Aorta (tissue), 5 donors: ENCODE data around the gene POPDC3. TPM values are rescaled to one million over a fixed set of nuclear protein-coding genes. Genes with fewer than 3 reads are reported as not detected.

Source experiments
- ATAC-seq: fragments of 200-7000 bp; cut with Tn5 transposase; one replicate; pipeline ENCODE4 v1.9.1; 2022; ENCODE audit warnings: moderate library complexity; ENCODE audit not compliant: low FRiP score
- DNase-seq, 2 donors: peaks; one replicate each; pipeline ENCODE4 v3.0.0-alpha.2; 2020
- H3K27ac ChIP-seq, 2 donors: one replicate each; pipeline ENCODE4 v1.5.1; 2013; ENCODE audit warnings: low read length in 2 of 2, mild to moderate bottlenecking in 2 of 2, moderate library complexity in 2 of 2, control low read depth in 1 of 2, inconsistent platforms in 1 of 2, low read depth in 1 of 2
- H3K27me3 ChIP-seq, 2 donors: one replicate each; pipeline ENCODE4 v1.6.1; 2013; ENCODE audit warnings: control low read depth in 1 of 2, low read length in 1 of 2, mild to moderate bottlenecking in 1 of 2, moderate library complexity in 1 of 2; ENCODE audit not compliant: insufficient read depth in 2 of 2, control insufficient read depth in 1 of 2
- H3K36me3 ChIP-seq, 2 donors: one replicate each; pipeline ENCODE4 v1.6.1; 2013; ENCODE audit warnings: control low read depth in 1 of 2, low read length in 1 of 2, mild to moderate bottlenecking in 1 of 2; ENCODE audit not compliant: insufficient read depth in 2 of 2, control insufficient read depth in 1 of 2
- H3K4me1 ChIP-seq, 2 donors: one replicate each; pipeline ENCODE4 v1.6.1; 2013; ENCODE audit warnings: low read length in 2 of 2, control low read depth in 1 of 2, mild to moderate bottlenecking in 1 of 2, moderate library complexity in 1 of 2; ENCODE audit not compliant: insufficient read depth in 2 of 2, control insufficient read depth in 1 of 2
- H3K4me3 ChIP-seq, 2 donors: one replicate each; pipeline ENCODE4 v1.5.1; 2013; ENCODE audit warnings: low read length in 2 of 2, control low read depth in 1 of 2, mild to moderate bottlenecking in 1 of 2
- H3K9me3 ChIP-seq: one replicate; pipeline ENCODE4 v1.6.1; 2013; ENCODE audit warnings: mild to moderate bottlenecking, low read length; ENCODE audit not compliant: control insufficient read depth
- WGBS, 2 donors: extraction: QIAGEN DNeasy Blood & Tissue Kit; methylation state at CpG; one replicate each; pipeline ENCODE4 v1.1.7; 2013; 5-methylcytosine and 5-hydroxymethylcytosine counted together
- intact Hi-C, 2 donors: fragments of 100-400 bp; cut with DNase I; formaldehyde crosslinking; loops; one replicate each; pipeline versions ENCODE4 v1.14.2 to v1.15.0; 2022
- polyA plus RNA-seq, 2 donors: library from polyadenylated mRNA; stranded (reverse); fragments of 200-250 nt; gene quantifications; one replicate each; pipeline ENCODE4 v1.2.3, GENCODE V29; 2013
- total RNA-seq, 2 donors: library from RNA; stranded (reverse); fragmentation: NEBNext Ultra II Directional; extraction: Animal tissue kit (Norgen Biotek cat#: 25700); gene quantifications; one replicate each; pipeline ENCODE4 v1.2.1, GENCODE V29; 2021
- donor health status: healthy with polysubstance abuse.
- donor health status: Bipolar disorder and iron deficiency.
- donor health status: DM: no; HTN: no; CAD: no.
- donor health status: DM: no; HTN: no; CAD: no.
- donor health status: DM: yes; HTN: yes; CAD: no.

Gene POPDC3
- total and polyA plus RNA-seq, 4 donors, result 0.38 TPM; not detected in 3

- Histone ChIP-seq H3K4me1 (no peaks in the 10 kb centered on the region), H3K36me3 (no peaks in the 10 kb centered on the region), H3K27ac (no peak overlapping the region), H3K9me3 (peaks cover 2% of the 10 kb centered on the region), H3K4me3 (no peak overlapping the region), H3K27me3 (no peaks in the 10 kb centered on the region)
- WGBS, 2 donors, result 87 to 93% methylated on average over 10 of the region's 10 CpGs
- DNase-seq (no peak), ATAC-seq (no peak)
- intact Hi-C loops, result no loop called here
Measured at GRCh38 chr6:105189026-105189820, 9.4 kb upstream of the POPDC3 start.

DNA sequence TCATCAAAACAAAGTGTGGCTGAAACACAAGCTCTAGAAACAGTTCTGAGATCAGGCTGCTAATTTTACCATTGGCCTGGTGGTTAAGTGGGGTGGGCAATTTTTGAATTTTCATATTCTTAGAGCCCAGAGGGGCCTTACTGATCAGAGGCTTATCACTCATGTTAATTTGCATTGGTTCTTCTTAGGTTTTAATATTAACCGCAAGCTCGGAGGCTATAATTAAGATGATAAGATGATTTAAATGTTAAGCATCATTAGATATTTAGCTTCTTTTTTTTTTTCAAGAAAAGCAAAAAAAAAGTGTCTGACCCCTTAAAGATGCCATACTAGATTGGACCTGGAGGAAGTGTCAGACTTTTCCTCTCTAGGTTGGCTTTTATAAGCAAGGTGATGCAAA is 8.4 kb upstream of the POPDC3 start:
- Histone ChIP-seq H3K9me3 (peaks cover 2% of the 10 kb centered on the region), H3K27me3 (no peaks in the 10 kb centered on the region), H3K27ac (no peak overlapping the region), H3K36me3 (no peaks in the 10 kb centered on the region), H3K4me3 (no peak overlapping the region), H3K4me1 (no peaks in the 10 kb centered on the region)
- no peak for DNase-seq
- 98 to 99% methylated on average over 2 of the region's 2 CpGs for WGBS, 2 donors
- no peak for ATAC-seq
- intact Hi-C loops, result no loop called here

DNA sequence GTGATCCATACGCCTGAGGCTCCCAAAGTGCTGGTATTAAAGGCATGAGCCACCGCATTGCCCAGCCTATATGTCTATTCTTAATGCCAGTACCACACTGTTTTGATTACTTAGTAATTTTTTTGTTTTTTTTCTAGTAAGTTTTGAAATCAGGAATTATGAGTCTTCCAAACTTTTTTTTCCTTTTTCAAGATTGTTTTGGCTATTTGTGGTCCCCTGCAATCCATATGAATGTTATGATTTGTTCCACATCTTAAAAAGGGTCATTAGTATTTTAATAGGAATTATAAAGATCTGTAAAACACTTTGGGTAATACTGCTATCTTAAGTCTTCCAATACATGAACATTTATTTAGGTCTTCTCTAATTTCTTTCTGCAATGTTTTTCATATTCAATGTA is 6.8 kb upstream of the POPDC3 start:
- no peak for ATAC-seq
- WGBS, 2 donors, result 88 to 94% methylated on average over 2 of the region's 2 CpGs
- intact Hi-C loops, result no loop called here

DNA sequence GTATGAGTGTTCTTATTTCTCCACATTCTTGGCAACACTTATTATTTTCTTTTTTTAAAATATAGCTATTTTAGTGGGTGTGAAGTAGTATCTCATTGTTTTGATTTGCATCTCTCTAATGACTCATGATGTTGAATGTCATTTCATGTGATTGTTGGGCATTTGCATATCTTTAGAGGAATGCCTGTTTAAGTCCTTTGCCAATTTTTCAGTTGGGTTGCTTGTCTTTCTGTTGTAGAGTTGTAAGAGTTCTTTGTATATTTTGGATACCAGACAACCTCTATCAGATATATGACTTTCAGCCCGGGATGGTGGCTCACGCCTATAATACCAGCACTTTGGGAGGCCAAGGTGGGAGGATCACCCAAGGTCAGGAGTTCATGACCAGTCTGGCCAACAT is 5.1 kb upstream of the POPDC3 start:
- no peaks in the 10 kb centered on the region for H3K4me1 ChIP-seq
- no peak overlapping the region for H3K27ac ChIP-seq
- peaks cover 2% of the 10 kb centered on the region for H3K9me3 ChIP-seq
- WGBS, 2 donors, result 8 to 9% methylated on average over 2 of the region's 2 CpGs
- H3K36me3 ChIP-seq, result no peaks in the 10 kb centered on the region
- DNase-seq (no peak), ATAC-seq (no peak)
- no peak overlapping the region for H3K4me3 ChIP-seq
- intact Hi-C loops, result no loop called here
- H3K27me3 ChIP-seq, result no peaks in the 10 kb centered on the region

More for the DNA sequence above, 6.8 kb upstream of the POPDC3 start:
- no peak overlapping the region for H3K27ac ChIP-seq
- DNase-seq, result no peak
- H3K4me1 ChIP-seq, result no peaks in the 10 kb centered on the region
- H3K27me3 ChIP-seq, result no peaks in the 10 kb centered on the region
- no peaks in the 10 kb centered on the region for H3K36me3 ChIP-seq
- H3K9me3 ChIP-seq, result peaks cover 2% of the 10 kb centered on the region
- H3K4me3 ChIP-seq, result no peak overlapping the region

DNA sequence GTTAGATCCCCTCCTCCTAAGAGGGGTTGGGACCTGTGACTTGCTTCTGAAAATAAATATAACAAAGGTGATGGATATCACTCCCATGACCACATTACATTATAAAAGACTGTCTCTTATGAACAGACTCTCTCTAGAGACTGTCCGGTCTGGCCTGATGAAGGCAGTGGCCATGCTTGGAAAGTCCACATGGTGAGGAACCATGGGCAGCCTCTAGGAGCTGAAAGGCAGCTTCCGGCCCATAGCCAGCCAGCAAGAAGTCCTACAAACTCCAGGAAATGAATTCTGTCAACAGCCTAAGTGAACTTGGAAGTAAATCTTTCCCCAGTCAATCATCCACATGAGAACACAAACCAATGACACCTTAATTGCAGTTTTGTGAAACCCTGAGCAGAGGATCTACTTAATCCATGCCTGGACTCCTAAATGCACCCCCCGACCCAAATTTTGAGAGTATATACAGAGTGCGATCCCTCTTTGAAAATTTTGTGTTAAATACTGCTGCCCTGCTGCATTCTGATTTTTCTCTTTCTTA is 2.2 kb upstream of the POPDC3 start:
- WGBS, 2 donors, result 82 to 87% methylated on average over 4 of the region's 4 CpGs
- Histone ChIP-seq H3K4me1 (no peaks in the 10 kb centered on the region), H3K9me3 (no peaks in the 10 kb centered on the region), H3K36me3 (no peaks in the 10 kb centered on the region), H3K27me3 (no peaks in the 10 kb centered on the region), H3K27ac (no peak overlapping the region), H3K4me3 (no peak overlapping the region)
- intact Hi-C loops, result no loop called here
- no peak for DNase-seq
- ATAC-seq, result no peak

- 70 to 71% methylated on average over 5 of the region's 5 CpGs for WGBS, 2 donors
- no peak overlapping the region for H3K4me3 ChIP-seq
- DNase-seq, result no peak
- no peaks in the 10 kb centered on the region for H3K27me3 ChIP-seq
- no peaks in the 10 kb centered on the region for H3K9me3 ChIP-seq
- H3K4me1 ChIP-seq, result no peaks in the 10 kb centered on the region
- no peaks in the 10 kb centered on the region for H3K36me3 ChIP-seq
- no peak overlapping the region for H3K27ac ChIP-seq
- intact Hi-C loops, result no loop called here
- no peak for ATAC-seq
Measured at GRCh38 chr6:105178636-105179035, 1.2 kb downstream of the POPDC3 start.

- WGBS, 2 donors, result 63 to 65% methylated on average over 1 of the region's 1 CpG
- no peak overlapping the region for H3K4me3 ChIP-seq
- no peak overlapping the region for H3K27ac ChIP-seq
- H3K9me3 ChIP-seq, result no peaks in the 10 kb centered on the region
- no peaks in the 10 kb centered on the region for H3K27me3 ChIP-seq
- no peaks in the 10 kb centered on the region for H3K36me3 ChIP-seq
- DNase-seq, result no peak
- no peaks in the 10 kb centered on the region for H3K4me1 ChIP-seq
- no peak for ATAC-seq
- intact Hi-C loops, result no loop called here
Measured at GRCh38 chr6:105178110-105178509, 1.7 kb downstream of the POPDC3 start.

- Histone ChIP-seq H3K4me1 (no peaks in the 10 kb centered on the region), H3K27ac (no peak overlapping the region), H3K36me3 (no peaks in the 10 kb centered on the region), H3K27me3 (no peaks in the 10 kb centered on the region), H3K9me3 (no peaks in the 10 kb centered on the region), H3K4me3 (no peak overlapping the region)
- intact Hi-C loops, result no loop called here
- ATAC-seq, result no peak
- DNase-seq, result no peak
- 96 to 97% methylated on average over 2 of the region's 2 CpGs for WGBS, 2 donors
Measured at GRCh38 chr6:105177556-105177955, 2.3 kb downstream of the POPDC3 start.

GRCh38 chr6:105174512-105174911 is 5.3 kb downstream of the POPDC3 start:
- intact Hi-C loops, result no loop called here

More at GRCh38 chr6:105174512-105174911, 5.3 kb downstream of the POPDC3 start:
- no peak for ATAC-seq
- H3K36me3 ChIP-seq, result no peaks in the 10 kb centered on the region
- WGBS, 2 donors, result 92 to 93% methylated on average over 6 of the region's 6 CpGs
- no peak for DNase-seq
- H3K4me1 ChIP-seq, result no peaks in the 10 kb centered on the region
- H3K27ac ChIP-seq, result no peak overlapping the region
- no peaks in the 10 kb centered on the region for H3K27me3 ChIP-seq
- no peaks in the 10 kb centered on the region for H3K9me3 ChIP-seq
- no peak overlapping the region for H3K4me3 ChIP-seq
